SIG-M5 treated with dmso at 0.1 percent for 504 hours (cell line): Measurements from ENCODE around the gene SIK2.
"Not testable (repeated sequence)": the region's sequence is repeated elsewhere in the genome, so short reads cannot be mapped to it uniquely, and the experiment has no call there.

ENCODE experiments used
- DNase-seq: peaks from one replicate; lab custom pipeline; 2025; ENCODE audit not compliant: unreplicated experiment; lab: John Stamatoyannopoulos, UW

SIK2 gene

DNA sequence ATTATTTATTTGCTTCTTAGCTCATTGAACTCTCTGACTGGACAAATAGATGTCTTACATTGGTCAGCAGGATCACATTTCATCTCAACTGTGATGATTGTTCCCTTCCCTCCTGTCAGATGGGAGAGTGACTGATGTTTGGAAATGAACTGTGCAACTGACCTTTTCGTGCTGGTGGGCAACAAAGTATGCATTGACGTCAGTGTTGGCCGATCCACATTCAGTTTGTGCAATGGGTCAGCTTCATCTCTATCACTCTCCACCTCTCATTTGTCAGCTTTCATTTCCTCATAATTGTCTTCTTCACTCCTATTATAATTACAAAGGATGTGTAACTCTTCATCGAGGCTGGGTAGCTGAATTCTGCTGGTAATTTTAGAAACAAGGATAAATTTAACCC lies 92.6 kb downstream of the SIK2 start:
- DNase-seq, result peak; percentile 26

DNA sequence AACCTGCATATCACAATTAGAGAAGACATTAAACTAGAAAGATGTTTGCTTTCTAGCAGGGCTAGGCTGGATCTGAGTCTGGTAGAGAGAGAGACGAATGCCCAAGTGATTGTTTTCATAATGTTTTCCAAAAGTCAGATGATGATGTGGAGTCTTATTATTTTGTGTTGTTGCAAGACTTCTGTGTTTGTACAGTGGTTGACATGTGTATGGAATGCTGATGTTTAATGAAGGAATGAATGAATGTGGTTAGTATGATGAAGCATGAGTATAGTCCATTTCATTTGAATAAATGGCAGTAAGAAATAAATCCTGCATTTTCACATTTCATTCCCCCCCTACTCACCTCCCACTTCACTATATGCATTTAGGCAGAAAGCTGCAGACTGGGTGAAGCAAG lies 94.3 kb downstream of the SIK2 start:
- no peak for DNase-seq

- no peak for DNase-seq
These were observed 95.7 kb downstream of the SIK2 start for GRCh38 chr11:111697933-111698371.

DNA sequence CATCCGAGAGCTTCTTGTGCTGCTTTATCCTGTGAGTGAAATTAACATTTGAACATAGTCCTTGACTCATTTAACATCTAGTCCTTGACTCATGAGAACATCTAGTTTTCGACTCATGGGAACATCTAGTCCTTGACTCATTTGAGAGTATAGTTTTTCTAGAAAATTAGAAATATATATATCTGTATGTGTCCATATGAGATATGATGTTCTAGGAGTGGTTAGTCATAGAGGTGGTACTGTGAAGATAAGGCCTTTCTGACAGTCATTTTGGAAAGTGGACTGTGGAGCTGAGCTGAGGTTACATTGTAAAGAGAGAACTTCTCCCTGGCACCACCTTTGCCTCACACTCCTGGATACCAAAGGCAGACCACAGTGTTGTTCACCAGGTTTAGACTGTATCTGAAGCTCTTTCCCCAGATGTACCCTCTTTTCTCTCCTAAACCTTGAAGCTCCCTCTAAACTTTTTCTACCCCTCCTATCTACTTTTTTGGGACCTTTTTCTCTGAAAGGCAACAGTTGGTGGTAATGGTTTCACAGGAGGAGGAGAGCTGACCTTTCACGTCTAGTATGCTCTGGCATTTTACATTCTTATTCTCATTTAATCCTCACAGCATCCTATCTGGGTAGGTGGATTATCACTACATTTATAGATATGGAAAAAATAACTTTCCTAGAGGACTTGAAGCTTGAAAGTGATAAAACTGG lies 96.8 kb downstream of the SIK2 start:
- no peak for DNase-seq

- DNase-seq, result no peak
These were observed 97.4 kb downstream of the SIK2 start for GRCh38 chr11:111699579-111700156.

- DNase-seq, result no peak
These were observed 97.9 kb downstream of the SIK2 start for GRCh38 chr11:111700162-111700561.

DNA sequence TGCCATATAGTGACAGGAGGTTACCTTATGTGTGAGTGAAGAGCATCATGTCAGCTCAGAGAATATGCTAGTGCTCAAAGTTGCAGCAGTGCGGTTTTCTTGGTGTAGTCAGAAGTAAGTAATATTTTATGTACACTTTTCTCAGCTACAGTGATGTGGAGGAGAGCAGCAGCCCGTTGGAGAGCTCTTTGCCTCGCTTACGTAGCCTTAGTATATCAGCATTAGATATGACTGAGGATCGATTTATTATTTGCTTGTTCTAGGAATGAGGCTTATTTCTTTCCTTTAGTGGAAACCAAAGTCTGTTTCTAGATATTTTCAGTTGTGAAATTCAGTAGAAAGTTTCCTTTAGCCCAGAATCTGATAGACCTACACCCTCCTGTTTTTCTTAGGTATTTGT lies 100.4 kb downstream of the SIK2 start:
- no peak for DNase-seq

DNA sequence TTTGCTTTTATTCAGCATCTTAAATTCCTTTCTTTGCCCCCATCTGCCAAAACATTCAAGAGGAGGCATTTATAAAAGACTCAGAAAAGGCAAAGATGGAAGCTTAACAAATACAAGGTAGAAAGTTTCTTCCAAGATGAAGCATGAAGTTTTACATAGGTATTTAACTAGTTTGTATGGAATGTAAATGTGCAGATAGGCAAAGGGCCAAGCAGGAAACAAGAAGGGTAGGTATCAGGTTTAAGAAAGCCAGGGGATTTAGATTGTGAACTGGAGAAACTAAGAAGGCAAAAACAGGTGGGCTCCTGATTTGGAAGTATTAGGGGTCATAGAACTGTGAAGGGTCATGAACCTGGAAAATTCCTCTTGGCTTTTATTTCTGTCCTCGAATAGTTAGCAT lies 101.3 kb downstream of the SIK2 start:
- no peak for DNase-seq

DNA sequence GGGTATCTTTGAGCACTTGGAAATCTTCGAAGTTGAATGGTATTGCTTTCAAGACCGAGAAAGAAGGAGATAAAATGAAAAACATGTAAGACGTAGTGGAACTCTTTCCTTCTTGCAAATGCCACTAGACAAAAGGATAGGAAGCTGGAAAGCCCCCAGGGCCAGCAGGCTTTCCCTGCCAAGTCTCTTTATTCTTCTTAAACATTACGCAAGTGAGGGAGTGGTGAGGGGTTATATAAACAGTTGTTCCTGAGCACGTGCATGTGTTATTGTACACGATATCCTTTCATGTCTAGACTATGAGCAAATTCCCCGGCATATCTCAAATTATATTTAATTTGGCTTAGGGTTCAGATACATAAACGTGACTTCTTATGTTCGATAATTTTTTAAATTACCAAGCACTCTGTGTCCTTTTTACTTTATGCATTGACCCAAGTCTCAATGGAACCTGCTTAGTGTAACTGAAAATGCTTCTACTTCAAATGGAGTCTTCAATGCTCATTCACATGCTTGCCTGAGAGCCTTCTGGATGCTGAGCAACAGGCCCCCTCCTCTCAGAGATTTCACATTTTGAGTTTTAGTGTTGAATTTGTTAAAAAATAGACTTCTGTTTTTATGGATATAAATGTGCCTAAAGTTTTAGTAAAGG lies 104.9 kb downstream of the SIK2 start:
- no peak for DNase-seq

DNA sequence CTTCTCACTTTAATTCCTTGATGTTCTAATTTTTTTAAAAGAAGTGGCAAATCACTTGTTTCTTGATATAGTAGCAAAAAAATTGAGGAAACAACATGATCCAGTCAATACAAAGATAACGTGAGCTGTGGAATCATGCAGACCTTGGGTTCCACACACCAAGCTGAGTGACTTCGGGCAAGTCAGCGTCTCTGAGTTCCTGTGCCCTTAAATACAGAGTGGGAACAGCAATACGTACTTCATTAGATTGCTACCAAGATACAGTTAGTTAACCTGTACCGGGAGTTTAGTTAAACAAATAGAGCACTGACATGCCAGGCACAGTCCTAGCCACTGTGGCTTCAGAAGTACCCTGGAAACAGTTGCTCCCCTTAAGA lies 105.4 kb downstream of the SIK2 start:
- no peak for DNase-seq

GRCh38 chr11:111714522-111714921 lies 112.3 kb downstream of the SIK2 start:
- DNase-seq, result no peak

DNA sequence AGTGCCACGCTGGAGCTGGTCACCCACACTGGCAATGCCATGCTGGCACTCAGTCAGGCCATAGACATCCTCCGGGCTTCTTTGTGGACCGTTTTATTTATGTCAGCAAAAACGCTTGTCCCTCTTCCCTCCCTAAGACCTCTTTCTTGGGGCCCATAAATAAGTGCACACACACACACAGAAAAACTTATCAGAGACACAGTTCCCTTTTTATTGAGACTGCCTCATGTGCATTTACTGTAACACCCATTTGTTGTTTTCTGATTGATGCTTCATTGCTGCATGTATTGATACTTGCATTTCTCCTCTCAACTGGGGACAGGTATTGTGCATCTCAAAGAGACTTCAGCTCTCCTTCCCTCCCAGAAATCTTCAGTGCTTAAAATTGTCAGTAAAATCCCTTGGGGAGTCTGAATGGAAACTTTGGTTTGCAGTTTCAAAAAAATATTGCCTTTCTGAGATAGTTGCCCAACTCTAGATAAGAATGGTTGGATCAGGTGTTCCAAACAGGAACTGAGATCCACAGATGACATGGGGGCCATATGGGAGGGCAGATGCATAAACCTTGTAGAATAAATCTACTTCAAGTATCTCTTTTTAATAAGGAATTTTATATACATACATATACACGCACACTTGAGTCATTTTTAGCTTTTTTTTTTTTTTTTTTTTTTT lies 113.0 kb downstream of the SIK2 start:
- DNase-seq, result no peak

GRCh38 chr11:111717660-111718059 lies 115.4 kb downstream of the SIK2 start:
- not testable (repeated sequence) for DNase-seq

DNA sequence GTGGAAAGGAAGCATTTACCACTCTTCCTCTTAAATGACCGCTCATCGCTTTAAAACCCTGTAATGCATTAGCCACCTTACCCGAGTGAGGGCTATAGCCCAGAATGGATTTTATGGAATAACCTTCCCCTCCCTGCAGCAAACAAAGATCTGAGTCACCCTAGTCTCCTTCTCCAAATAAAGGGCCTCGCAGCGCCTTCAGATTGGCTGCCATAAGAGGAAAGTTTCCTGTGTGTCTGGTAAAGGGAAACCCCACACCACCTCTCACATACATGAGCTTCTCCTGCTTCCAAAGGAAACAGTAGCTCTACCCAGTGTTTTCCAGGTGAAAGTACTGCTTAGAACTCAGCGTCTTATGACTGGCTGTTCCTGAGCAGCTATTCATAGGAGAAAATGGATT lies 116.2 kb downstream of the SIK2 start:
- DNase-seq, result no peak

GRCh38 chr11:111718859-111719258 lies 116.6 kb downstream of the SIK2 start:
- DNase-seq, result no peak

GRCh38 chr11:111719379-111719778 lies 117.1 kb downstream of the SIK2 start:
- no peak for DNase-seq

DNA sequence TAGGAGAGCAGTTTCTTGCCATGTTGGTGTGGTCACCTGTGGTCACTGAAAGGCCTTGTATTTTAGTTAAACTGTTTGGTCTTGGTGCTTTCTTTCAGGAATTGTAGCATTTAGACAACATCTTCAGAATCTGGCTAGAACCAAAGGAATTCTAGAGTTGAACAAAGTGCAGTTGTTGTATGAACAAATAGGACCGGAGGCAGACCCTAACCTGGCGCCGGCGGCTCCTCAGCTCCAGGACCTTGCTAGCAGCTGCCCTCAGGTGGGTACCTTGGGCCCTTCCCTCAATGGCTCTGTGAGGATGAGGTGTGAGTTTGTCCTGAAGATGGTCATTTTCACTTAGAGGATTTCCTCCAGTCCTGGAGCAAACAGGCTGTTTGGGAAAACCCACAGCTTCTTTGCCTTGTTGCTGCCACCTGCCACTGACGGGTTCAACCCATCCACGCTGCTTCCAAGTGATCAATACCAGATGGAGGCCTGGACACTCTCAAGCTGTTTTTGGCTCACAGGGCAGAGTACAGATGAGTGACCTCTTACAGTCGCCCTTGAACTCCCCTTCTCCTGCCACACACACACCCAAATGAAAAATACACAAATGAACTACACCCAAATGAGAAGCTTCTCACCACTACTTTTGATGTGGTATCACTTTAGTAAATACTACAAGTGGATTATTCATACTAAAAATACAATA lies 118.7 kb downstream of the SIK2 start:
- no peak for DNase-seq

GRCh38 chr11:111722501-111722900 lies 120.3 kb downstream of the SIK2 start:
- DNase-seq, result no peak

- DNase-seq, result no peak
These were observed 121.3 kb downstream of the SIK2 start for GRCh38 chr11:111723595-111723994.

- DNase-seq, result no peak
These were observed 122.4 kb downstream of the SIK2 start for GRCh38 chr11:111724615-111725129.

DNA sequence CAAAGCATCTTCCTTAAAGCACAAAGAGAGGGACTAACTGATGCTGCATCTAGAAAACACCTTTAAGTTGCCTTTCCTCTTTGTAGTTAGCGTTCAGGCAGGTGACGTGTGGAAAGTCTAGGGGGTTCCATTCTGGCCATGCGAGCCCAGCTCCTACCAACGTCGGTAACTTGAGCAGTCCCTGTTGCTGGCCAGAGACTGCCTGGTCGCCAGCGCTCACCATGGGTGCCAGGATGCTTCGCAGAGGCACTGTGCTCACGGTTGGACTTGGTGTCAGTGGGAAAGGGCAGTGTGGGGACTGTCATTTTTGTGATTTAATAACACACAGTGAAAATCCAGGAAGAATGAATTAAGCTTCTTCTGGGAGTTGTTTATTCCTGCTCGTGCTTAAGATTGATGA lies 123.4 kb downstream of the SIK2 start:
- DNase-seq, result no peak
